GM18505 (cell line): ENCODE data around the gene AFF3.
"Not testable (repeated sequence)": the region's sequence is repeated elsewhere in the genome, so short reads cannot be mapped to it uniquely, and the experiment has no call there.

Experiments used
- ATAC-seq: cut with Tn5 transposase; IDR thresholded peaks from one replicate; pipeline ENCODE4 v1.9.1; 2021; ENCODE audit not compliant: unreplicated experiment
- POLR2A ChIP-seq: IDR thresholded peaks from 4 replicates; pipeline ENCODE4 v1.6.1; 2011; ENCODE audit warnings: borderline replicate concordance; ENCODE audit not compliant: insufficient read depth, insufficient read length; ENCODE audit errors: extremely low read depth

The AFF3 gene

GRCh38 chr2:99784282-99784681, 358.1 kb downstream of the AFF3 start:
- TF ChIP-seq POLR2A = no peak
- no peak for ATAC-seq

GRCh38 chr2:99780276-99780675, 362.1 kb downstream of the AFF3 start:
- ATAC-seq = no peak
- no peak for TF ChIP-seq POLR2A

GRCh38 chr2:99779276-99779675, 363.1 kb downstream of the AFF3 start:
- no peak for ATAC-seq
- TF ChIP-seq POLR2A = no peak

GRCh38 chr2:99777656-99778290, 364.6 kb downstream of the AFF3 start:
- no peak for ATAC-seq
- no peak for TF ChIP-seq POLR2A

- no peak for TF ChIP-seq POLR2A
- no peak for ATAC-seq
Observed at GRCh38 chr2:99776906-99777646, 365.3 kb downstream of the AFF3 start.

- ATAC-seq = no peak
Observed at GRCh38 chr2:99776206-99776905, 366.0 kb downstream of the AFF3 start.

GRCh38 chr2:99775585-99775984, 366.8 kb downstream of the AFF3 start:
- no peak for TF ChIP-seq POLR2A
- no peak for ATAC-seq

More at GRCh38 chr2:99776206-99776905, 366.0 kb downstream of the AFF3 start:
- TF ChIP-seq POLR2A = no peak

- not testable (repeated sequence) for ATAC-seq
Observed at GRCh38 chr2:99773642-99774041, 368.7 kb downstream of the AFF3 start.

- ATAC-seq = no peak
- TF ChIP-seq POLR2A = no peak
Observed at GRCh38 chr2:99772591-99773331, 369.6 kb downstream of the AFF3 start.

- TF ChIP-seq POLR2A = no peak
- no peak for ATAC-seq
Observed at GRCh38 chr2:99771681-99772333, 370.6 kb downstream of the AFF3 start.

GRCh38 chr2:99770876-99771275, 371.5 kb downstream of the AFF3 start:
- no peak for ATAC-seq
- no peak for TF ChIP-seq POLR2A

GRCh38 chr2:99765731-99766318, 376.6 kb downstream of the AFF3 start:
- TF ChIP-seq POLR2A = no peak
- ATAC-seq = no peak
